HepG2 (cell line): Measurements from ENCODE around the gene AHSG. TPM values are rescaled to one million over a fixed set of nuclear protein-coding genes. Genes with fewer than 3 reads are reported as not detected.
A peak's percentile ranks its signal among the peaks of the same experiment; 100 is the strongest.

Source experiments
- ATF1 ChIP-seq: IDR thresholded peaks from 2 replicates; pipeline ENCODE4 v1.6.1; 2016; ENCODE audit warnings: mild to moderate bottlenecking, control low read depth
- DNMT3B ChIP-seq: conservative IDR thresholded peaks from 2 replicates; pipeline ENCODE4 v1.6.1; 2016; ENCODE audit warnings: missing biosample characterization, control low read depth
- HNF4A ChIP-seq: sonication (generic); formaldehyde crosslinking; IDR thresholded peaks from 2 replicates; pipeline ENCODE4 v1.4.0; 2020; ENCODE audit warnings: missing genetic modification reagents
- HOXD1 ChIP-seq: sonication (generic); formaldehyde crosslinking; IDR thresholded peaks from 2 replicates; pipeline ENCODE4 v1.5.0; 2020; ENCODE audit warnings: missing genetic modification reagents
- JDP2 ChIP-seq: sonication (generic); formaldehyde crosslinking; IDR thresholded peaks from 2 replicates; pipeline ENCODE4 v1.8.1; 2022; ENCODE audit warnings: missing genetic modification reagents, borderline replicate concordance
- KDM6A ChIP-seq: IDR thresholded peaks from 2 replicates; pipeline ENCODE4 v1.6.1; 2016; ENCODE audit warnings: low read depth
- MBD4 ChIP-seq: IDR thresholded peaks from 2 replicates; pipeline ENCODE4 v1.6.1; 2012; ENCODE audit warnings: low read length, inconsistent platforms, borderline replicate concordance
- NAIF1 ChIP-seq: sonication (generic); formaldehyde crosslinking; IDR thresholded peaks from 2 replicates; pipeline ENCODE4 v1.5.0; 2020; ENCODE audit warnings: mild to moderate bottlenecking, missing genetic modification reagents, borderline replicate concordance
- NFRKB ChIP-seq: fragments of 450-650 bp; IDR thresholded peaks from 2 replicates; pipeline ENCODE4 v1.6.1; 2017
- NR2F2 ChIP-seq: IDR thresholded peaks from 2 replicates; pipeline ENCODE4 v1.6.1; 2012; ENCODE audit warnings: low read depth, inconsistent platforms, borderline replicate concordance
- SNAI1 ChIP-seq: sonication (generic); formaldehyde crosslinking; IDR thresholded peaks from 2 replicates; pipeline ENCODE4 v1.5.0; 2020; ENCODE audit warnings: mild to moderate bottlenecking, missing genetic modification reagents, borderline replicate concordance
- YEATS4 ChIP-seq: sonication (generic); formaldehyde crosslinking; IDR thresholded peaks from 2 replicates; pipeline ENCODE4 v1.4.0; 2020; ENCODE audit warnings: missing genetic modification reagents, borderline replicate concordance
- ZNF543 ChIP-seq: sonication (generic); formaldehyde crosslinking; IDR thresholded peaks from 2 replicates; pipeline ENCODE4 v1.4.0; 2020; ENCODE audit warnings: mild to moderate bottlenecking, missing genetic modification reagents
- ZNF605 ChIP-seq: sonication (generic); formaldehyde crosslinking; IDR thresholded peaks from 2 replicates; pipeline ENCODE4 v1.8.0; 2022; ENCODE audit warnings: mild to moderate bottlenecking, missing genetic modification reagents
- polyA plus RNA-seq, 8 experiments: library from polyadenylated mRNA; depleted of rRNA in 3 of 8; stranded (reverse) in 7 of 8; unstranded in 1 of 8; fragments of >200 nt; fragmentation: Illumina TruSeq in 4 of 8; extraction: Trizol in 4 of 8; gene quantifications; 2 replicates each; pipeline versions ENCODE4 v1.2.1 to v1.2.3, GENCODE V29; 2011 to 2016; ENCODE audit warnings: low read depth in 4 of 8, missing spikeins in 1 of 8, mixed read lengths in 1 of 8; ENCODE audit not compliant: insufficient read depth in 1 of 8
- total RNA-seq, 5 experiments: library from RNA; depleted of rRNA; stranded (reverse); fragments of >200 nt; fragmentation: Illumina TruSeq; extraction: Trizol; gene quantifications; 2 replicates each; pipeline ENCODE4 v1.2.3, GENCODE V29; 2016; ENCODE audit warnings: low read depth in 1 of 5
- TF ChIP-seq, protein P1 (sequence below): sonication (generic); formaldehyde crosslinking; IDR thresholded peaks from 2 replicates; pipeline ENCODE4 v1.4.0; 2020; ENCODE audit warnings: missing genetic modification reagents
- TF ChIP-seq, protein P2 (sequence below): sonication (generic); formaldehyde crosslinking; IDR thresholded peaks from 2 replicates; pipeline ENCODE4 v1.4.0; 2020; ENCODE audit warnings: missing genetic modification reagents
- TF ChIP-seq, protein P3 (sequence below): sonication (generic); formaldehyde crosslinking; IDR thresholded peaks from 2 replicates; pipeline ENCODE4 v1.8.0; 2023; ENCODE audit warnings: mild to moderate bottlenecking, missing genetic modification reagents
- TF ChIP-seq, protein P4 (sequence below): sonication (generic); formaldehyde crosslinking; IDR thresholded peaks from 2 replicates; pipeline ENCODE4 v1.4.0; 2020; ENCODE audit warnings: missing genetic modification reagents

The AHSG gene
- total and polyA plus RNA-seq, 2 of the 13 experiments (the other 11 are each of a cell fraction or from before 2014, with no cell fraction given), result 2,043 to 19,152 TPM

DNA sequence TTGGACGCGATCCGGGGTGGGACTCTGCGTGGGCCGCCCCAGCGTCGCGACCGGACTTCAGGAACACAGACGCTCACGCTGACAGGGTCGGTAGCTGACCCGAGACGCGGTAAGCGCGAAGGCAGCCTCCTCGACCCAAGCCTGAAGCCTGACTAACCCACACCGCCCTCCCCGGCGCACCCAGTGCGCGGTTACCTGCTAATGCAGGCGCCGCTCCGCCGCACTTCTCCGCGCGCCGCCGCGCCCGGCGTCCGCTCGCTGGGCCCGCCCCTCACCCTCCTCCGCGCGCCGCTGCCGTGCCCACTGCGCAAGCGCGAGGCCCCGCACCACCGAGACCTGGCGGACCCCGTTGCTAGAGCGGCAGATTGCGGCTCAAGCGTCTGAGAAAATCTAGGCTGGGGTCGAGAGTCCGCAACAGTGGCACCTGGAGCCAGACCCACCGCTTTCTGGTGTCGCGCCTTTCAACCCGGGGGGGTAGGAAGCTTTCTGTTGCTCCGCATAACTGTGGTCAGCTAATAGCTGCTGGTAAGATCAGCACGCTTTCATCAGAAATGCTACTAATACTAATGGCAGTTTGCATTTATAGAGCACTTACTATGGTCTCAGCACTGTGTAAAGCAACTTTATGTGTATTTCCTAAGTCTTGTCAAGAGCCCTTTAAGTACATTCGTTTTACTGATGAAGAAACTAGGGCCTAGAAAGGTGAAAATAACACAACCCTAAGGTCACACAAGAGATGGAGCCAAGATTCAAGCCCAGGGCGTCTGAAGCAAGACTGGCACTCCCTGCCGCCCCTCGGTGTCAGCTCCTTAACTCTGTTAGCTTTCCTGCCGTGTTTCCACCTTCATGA, 45.6 kb upstream of the AHSG start, which contains the start of gene TBCCD1 (continued):
- TF ChIP-seq, protein P1, sequence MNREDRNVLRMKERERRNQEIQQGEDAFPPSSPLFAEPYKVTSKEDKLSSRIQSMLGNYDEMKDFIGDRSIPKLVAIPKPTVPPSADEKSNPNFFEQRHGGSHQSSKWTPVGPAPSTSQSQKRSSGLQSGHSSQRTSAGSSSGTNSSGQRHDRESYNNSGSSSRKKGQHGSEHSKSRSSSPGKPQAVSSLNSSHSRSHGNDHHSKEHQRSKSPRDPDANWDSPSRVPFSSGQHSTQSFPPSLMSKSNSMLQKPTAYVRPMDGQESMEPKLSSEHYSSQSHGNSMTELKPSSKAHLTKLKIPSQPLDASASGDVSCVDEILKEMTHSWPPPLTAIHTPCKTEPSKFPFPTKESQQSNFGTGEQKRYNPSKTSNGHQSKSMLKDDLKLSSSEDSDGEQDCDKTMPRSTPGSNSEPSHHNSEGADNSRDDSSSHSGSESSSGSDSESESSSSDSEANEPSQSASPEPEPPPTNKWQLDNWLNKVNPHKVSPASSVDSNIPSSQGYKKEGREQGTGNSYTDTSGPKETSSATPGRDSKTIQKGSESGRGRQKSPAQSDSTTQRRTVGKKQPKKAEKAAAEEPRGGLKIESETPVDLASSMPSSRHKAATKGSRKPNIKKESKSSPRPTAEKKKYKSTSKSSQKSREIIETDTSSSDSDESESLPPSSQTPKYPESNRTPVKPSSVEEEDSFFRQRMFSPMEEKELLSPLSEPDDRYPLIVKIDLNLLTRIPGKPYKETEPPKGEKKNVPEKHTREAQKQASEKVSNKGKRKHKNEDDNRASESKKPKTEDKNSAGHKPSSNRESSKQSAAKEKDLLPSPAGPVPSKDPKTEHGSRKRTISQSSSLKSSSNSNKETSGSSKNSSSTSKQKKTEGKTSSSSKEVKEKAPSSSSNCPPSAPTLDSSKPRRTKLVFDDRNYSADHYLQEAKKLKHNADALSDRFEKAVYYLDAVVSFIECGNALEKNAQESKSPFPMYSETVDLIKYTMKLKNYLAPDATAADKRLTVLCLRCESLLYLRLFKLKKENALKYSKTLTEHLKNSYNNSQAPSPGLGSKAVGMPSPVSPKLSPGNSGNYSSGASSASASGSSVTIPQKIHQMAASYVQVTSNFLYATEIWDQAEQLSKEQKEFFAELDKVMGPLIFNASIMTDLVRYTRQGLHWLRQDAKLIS (CRISPR knock-in tag), result no peak
- TF ChIP-seq MBD4 (no peak), ZNF605 (no peak), ZNF543 (CRISPR knock-in tag) (peak; percentile 61; the same call in 1 of the 2 replicates), YEATS4 (CRISPR knock-in tag) (peak; percentile 77; the same call in 1 of the 2 replicates), SNAI1 (CRISPR knock-in tag) (no peak), NR2F2 (no peak; the same call in 1 of the 2 replicates), JDP2 (CRISPR knock-in tag) (no peak), NFRKB (no peak), KDM6A (peak; percentile 43; the same call in 1 of the 2 replicates), DNMT3B (CRISPR knock-in tag) (no peak), HNF4A (CRISPR knock-in tag) (peak; percentile 87), HOXD1 (no peak; the same call in 1 of the 2 replicates), NAIF1 (CRISPR knock-in tag) (no peak), ATF1 (CRISPR knock-in tag) (no peak)
- TF ChIP-seq, protein P2, sequence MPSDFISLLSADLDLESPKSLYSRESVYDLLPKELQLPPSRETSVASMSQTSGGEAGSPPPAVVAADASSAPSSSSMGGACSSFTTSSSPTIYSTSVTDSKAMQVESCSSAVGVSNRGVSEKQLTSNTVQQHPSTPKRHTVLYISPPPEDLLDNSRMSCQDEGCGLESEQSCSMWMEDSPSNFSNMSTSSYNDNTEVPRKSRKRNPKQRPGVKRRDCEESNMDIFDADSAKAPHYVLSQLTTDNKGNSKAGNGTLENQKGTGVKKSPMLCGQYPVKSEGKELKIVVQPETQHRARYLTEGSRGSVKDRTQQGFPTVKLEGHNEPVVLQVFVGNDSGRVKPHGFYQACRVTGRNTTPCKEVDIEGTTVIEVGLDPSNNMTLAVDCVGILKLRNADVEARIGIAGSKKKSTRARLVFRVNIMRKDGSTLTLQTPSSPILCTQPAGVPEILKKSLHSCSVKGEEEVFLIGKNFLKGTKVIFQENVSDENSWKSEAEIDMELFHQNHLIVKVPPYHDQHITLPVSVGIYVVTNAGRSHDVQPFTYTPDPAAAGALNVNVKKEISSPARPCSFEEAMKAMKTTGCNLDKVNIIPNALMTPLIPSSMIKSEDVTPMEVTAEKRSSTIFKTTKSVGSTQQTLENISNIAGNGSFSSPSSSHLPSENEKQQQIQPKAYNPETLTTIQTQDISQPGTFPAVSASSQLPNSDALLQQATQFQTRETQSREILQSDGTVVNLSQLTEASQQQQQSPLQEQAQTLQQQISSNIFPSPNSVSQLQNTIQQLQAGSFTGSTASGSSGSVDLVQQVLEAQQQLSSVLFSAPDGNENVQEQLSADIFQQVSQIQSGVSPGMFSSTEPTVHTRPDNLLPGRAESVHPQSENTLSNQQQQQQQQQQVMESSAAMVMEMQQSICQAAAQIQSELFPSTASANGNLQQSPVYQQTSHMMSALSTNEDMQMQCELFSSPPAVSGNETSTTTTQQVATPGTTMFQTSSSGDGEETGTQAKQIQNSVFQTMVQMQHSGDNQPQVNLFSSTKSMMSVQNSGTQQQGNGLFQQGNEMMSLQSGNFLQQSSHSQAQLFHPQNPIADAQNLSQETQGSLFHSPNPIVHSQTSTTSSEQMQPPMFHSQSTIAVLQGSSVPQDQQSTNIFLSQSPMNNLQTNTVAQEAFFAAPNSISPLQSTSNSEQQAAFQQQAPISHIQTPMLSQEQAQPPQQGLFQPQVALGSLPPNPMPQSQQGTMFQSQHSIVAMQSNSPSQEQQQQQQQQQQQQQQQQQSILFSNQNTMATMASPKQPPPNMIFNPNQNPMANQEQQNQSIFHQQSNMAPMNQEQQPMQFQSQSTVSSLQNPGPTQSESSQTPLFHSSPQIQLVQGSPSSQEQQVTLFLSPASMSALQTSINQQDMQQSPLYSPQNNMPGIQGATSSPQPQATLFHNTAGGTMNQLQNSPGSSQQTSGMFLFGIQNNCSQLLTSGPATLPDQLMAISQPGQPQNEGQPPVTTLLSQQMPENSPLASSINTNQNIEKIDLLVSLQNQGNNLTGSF (CRISPR knock-in tag), result no peak
- TF ChIP-seq, protein P3, sequence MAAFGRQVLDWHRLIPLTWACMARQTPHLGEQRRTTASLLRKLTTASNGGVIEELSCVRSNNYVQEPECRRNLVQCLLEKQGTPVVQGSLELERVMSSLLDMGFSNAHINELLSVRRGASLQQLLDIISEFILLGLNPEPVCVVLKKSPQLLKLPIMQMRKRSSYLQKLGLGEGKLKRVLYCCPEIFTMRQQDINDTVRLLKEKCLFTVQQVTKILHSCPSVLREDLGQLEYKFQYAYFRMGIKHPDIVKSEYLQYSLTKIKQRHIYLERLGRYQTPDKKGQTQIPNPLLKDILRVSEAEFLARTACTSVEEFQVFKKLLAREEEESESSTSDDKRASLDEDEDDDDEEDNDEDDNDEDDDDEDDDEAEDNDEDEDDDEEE, result peak; percentile 72; the same call in 1 of the 2 replicates
- TF ChIP-seq, protein P4, sequence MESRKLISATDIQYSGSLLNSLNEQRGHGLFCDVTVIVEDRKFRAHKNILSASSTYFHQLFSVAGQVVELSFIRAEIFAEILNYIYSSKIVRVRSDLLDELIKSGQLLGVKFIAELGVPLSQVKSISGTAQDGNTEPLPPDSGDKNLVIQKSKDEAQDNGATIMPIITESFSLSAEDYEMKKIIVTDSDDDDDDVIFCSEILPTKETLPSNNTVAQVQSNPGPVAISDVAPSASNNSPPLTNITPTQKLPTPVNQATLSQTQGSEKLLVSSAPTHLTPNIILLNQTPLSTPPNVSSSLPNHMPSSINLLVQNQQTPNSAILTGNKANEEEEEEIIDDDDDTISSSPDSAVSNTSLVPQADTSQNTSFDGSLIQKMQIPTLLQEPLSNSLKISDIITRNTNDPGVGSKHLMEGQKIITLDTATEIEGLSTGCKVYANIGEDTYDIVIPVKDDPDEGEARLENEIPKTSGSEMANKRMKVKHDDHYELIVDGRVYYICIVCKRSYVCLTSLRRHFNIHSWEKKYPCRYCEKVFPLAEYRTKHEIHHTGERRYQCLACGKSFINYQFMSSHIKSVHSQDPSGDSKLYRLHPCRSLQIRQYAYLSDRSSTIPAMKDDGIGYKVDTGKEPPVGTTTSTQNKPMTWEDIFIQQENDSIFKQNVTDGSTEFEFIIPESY (CRISPR knock-in tag), result no peak
